HepG2 (cell line): Measurements from ENCODE around the gene LIMS2. TPM values are rescaled to one million over a fixed set of nuclear protein-coding genes. Genes with fewer than 3 reads are reported as not detected.

ENCODE experiments used
- EP300 ChIP-seq, 3 experiments: sonication (generic) in 1 of 3; formaldehyde crosslinking in 1 of 3; IDR thresholded peaks; 2 replicates each; pipeline versions ENCODE4 v1.5.1 to v1.6.1; 2011 to 2020; ENCODE audit warnings: low read depth in 2 of 3, low read length in 2 of 3, borderline replicate concordance in 1 of 3, improper control_type of control experiment in 1 of 3, mild to moderate bottlenecking in 1 of 3, missing genetic modification reagents in 1 of 3, moderate library complexity in 1 of 3
- HOXA7 ChIP-seq: sonication (generic); formaldehyde crosslinking; IDR thresholded peaks from 2 replicates; pipeline ENCODE4 v1.8.1; 2022; ENCODE audit warnings: mild to moderate bottlenecking, missing genetic modification reagents, moderate library complexity
- MAFG ChIP-seq: sonication (generic); formaldehyde crosslinking; IDR thresholded peaks from 2 replicates; pipeline ENCODE4 v1.5.1; 2020; ENCODE audit warnings: mild to moderate bottlenecking, missing genetic modification reagents
- NFIB ChIP-seq: sonication (generic); formaldehyde crosslinking; IDR thresholded peaks from 2 replicates; pipeline ENCODE4 v1.9.0; 2021; ENCODE audit warnings: missing genetic modification reagents, mild to moderate bottlenecking, borderline replicate concordance
- RXRB ChIP-seq: IDR thresholded peaks from 2 replicates; pipeline ENCODE4 v1.6.1; 2016; ENCODE audit warnings: borderline replicate concordance, missing genetic modification reagents, missing compliant biosample characterization
- SRSF9 ChIP-seq: fragments of 200-400 bp; formaldehyde crosslinking; IDR thresholded peaks from 2 replicates; pipeline ENCODE4 v1.6.1; 2018; ENCODE audit warnings: borderline replicate concordance, mild to moderate bottlenecking, low read depth, low read length; ENCODE audit not compliant: insufficient read depth, poor library complexity, severe bottlenecking
- ZKSCAN1 ChIP-seq: fragments of 150-350 bp; IDR thresholded peaks from 2 replicates; pipeline ENCODE4 v1.6.1; 2014; ENCODE audit warnings: low read length
- ZNF230 ChIP-seq: sonication (generic); formaldehyde crosslinking; IDR thresholded peaks from 2 replicates; pipeline ENCODE4 v1.4.0; 2020; ENCODE audit warnings: mild to moderate bottlenecking, missing genetic modification reagents
- ZNF781 ChIP-seq: sonication (generic); formaldehyde crosslinking; IDR thresholded peaks from 2 replicates; pipeline ENCODE4 v1.5.1; 2020; ENCODE audit warnings: borderline replicate concordance, mild to moderate bottlenecking, missing genetic modification reagents; ENCODE audit errors: not compliant biosample characterization
- ZNF850 ChIP-seq: sonication (generic); formaldehyde crosslinking; conservative IDR thresholded peaks from 2 replicates; pipeline ENCODE4 v1.9.0; 2021; ENCODE audit warnings: mild to moderate bottlenecking, missing genetic modification reagents
- polyA plus RNA-seq, 8 experiments: library from polyadenylated mRNA; depleted of rRNA in 3 of 8; stranded (reverse) in 7 of 8; unstranded in 1 of 8; fragments of >200 nt; fragmentation: Illumina TruSeq in 4 of 8; extraction: Trizol in 4 of 8; gene quantifications; 2 replicates each; pipeline versions ENCODE4 v1.2.1 to v1.2.3, GENCODE V29; 2011 to 2016; ENCODE audit warnings: low read depth in 4 of 8, missing spikeins in 1 of 8, mixed read lengths in 1 of 8; ENCODE audit not compliant: insufficient read depth in 1 of 8
- total RNA-seq, 5 experiments: library from RNA; depleted of rRNA; stranded (reverse); fragments of >200 nt; fragmentation: Illumina TruSeq; extraction: Trizol; gene quantifications; 2 replicates each; pipeline ENCODE4 v1.2.3, GENCODE V29; 2016; ENCODE audit warnings: low read depth in 1 of 5
- TF ChIP-seq, protein P1 (sequence below), 2 experiments: sonication (generic) in 1 of 2; formaldehyde crosslinking in 1 of 2; IDR thresholded peaks; 2 replicates each; pipeline versions ENCODE4 v1.4.0 to v1.6.1; 2016 to 2020; ENCODE audit warnings: borderline replicate concordance in 1 of 2, low read depth in 1 of 2, mild to moderate bottlenecking in 1 of 2, missing genetic modification reagents in 1 of 2
- TF ChIP-seq, protein P2 (sequence below): sonication (generic); formaldehyde crosslinking; conservative IDR thresholded peaks from 2 replicates; pipeline ENCODE4 v1.4.0; 2020; ENCODE audit warnings: missing genetic modification reagents
- TF ChIP-seq, protein P3 (sequence below): sonication (generic); formaldehyde crosslinking; IDR thresholded peaks from 2 replicates; pipeline ENCODE4 v1.4.0; 2020; ENCODE audit warnings: missing genetic modification reagents
- TF ChIP-seq, protein P4 (sequence below): sonication (generic); formaldehyde crosslinking; IDR thresholded peaks from 2 replicates; pipeline ENCODE4 v1.4.0; 2020; ENCODE audit warnings: missing genetic modification reagents, borderline replicate concordance
- TF ChIP-seq, protein P5 (sequence below): sonication (generic); formaldehyde crosslinking; IDR thresholded peaks from 2 replicates; pipeline ENCODE4 v1.4.0; 2020; ENCODE audit warnings: missing genetic modification reagents

Gene LIMS2
- total and polyA plus RNA-seq, 2 of the 13 experiments (the other 11 are each of a cell fraction or from before 2014, with no cell fraction given) = 1.0 to 1.9 TPM

DNA sequence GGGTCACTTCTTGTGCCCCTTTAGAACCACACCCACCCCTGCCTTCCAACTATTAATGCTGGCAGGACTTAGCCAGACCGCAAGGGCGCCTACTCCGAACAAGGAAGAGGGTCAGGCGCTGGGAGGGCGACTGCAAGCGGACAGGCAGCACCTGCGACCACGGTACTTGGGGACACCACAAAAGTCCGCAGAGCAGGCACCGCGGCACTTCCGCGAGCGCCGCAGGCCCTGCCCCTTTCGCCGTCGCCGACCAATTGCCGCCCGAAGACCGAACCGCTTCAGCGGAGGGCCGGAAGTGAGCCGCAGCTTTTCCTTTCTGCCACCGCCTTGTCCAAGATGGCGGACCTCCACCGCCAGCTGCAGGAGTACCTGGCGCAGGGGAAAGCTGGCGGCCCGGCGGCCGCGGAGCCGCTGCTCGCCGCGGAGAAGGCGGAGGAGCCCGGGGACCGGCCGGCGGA, 25.9 kb upstream of the LIMS2 start, which contains the start of gene SFT2D3 (continued):
- TF ChIP-seq, protein P1, sequence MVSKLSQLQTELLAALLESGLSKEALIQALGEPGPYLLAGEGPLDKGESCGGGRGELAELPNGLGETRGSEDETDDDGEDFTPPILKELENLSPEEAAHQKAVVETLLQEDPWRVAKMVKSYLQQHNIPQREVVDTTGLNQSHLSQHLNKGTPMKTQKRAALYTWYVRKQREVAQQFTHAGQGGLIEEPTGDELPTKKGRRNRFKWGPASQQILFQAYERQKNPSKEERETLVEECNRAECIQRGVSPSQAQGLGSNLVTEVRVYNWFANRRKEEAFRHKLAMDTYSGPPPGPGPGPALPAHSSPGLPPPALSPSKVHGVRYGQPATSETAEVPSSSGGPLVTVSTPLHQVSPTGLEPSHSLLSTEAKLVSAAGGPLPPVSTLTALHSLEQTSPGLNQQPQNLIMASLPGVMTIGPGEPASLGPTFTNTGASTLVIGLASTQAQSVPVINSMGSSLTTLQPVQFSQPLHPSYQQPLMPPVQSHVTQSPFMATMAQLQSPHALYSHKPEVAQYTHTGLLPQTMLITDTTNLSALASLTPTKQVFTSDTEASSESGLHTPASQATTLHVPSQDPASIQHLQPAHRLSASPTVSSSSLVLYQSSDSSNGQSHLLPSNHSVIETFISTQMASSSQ (IDR thresholded peaks at IDR 0.05; ENCODE audit: low read depth) = no peak
- TF ChIP-seq, protein P1 (CRISPR knock-in tag; IDR thresholded peaks at IDR 0.05; ENCODE audit: borderline replicate concordance) = peak; percentile 35; the same call in 1 of the 2 replicates
- TF ChIP-seq ZKSCAN1 = no peak
- no peak for TF ChIP-seq ZNF781 (CRISPR knock-in tag)
- TF ChIP-seq SRSF9 = no peak
- TF ChIP-seq ZNF230 (CRISPR knock-in tag) = peak; percentile 69; the same call in 1 of the 2 replicates
- TF ChIP-seq MAFG = no peak
- no peak for TF ChIP-seq NFIB (CRISPR knock-in tag)
- TF ChIP-seq, protein P2, sequence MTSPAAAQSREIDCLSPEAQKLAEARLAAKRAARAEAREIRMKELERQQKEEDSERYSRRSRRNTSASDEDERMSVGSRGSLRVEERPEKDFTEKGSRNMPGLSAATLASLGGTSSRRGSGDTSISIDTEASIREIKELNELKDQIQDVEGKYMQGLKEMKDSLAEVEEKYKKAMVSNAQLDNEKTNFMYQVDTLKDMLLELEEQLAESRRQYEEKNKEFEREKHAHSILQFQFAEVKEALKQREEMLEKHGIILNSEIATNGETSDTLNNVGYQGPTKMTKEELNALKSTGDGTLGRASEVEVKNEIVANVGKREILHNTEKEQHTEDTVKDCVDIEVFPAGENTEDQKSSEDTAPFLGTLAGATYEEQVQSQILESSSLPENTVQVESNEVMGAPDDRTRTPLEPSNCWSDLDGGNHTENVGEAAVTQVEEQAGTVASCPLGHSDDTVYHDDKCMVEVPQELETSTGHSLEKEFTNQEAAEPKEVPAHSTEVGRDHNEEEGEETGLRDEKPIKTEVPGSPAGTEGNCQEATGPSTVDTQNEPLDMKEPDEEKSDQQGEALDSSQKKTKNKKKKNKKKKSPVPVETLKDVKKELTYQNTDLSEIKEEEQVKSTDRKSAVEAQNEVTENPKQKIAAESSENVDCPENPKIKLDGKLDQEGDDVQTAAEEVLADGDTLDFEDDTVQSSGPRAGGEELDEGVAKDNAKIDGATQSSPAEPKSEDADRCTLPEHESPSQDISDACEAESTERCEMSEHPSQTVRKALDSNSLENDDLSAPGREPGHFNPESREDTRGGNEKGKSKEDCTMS = no peak
- no peak for TF ChIP-seq HOXA7 (CRISPR knock-in tag)
- peak; percentile 59; the same call in 1 of the 2 replicates for TF ChIP-seq RXRB (CRISPR knock-in tag)
- TF ChIP-seq, protein P3, sequence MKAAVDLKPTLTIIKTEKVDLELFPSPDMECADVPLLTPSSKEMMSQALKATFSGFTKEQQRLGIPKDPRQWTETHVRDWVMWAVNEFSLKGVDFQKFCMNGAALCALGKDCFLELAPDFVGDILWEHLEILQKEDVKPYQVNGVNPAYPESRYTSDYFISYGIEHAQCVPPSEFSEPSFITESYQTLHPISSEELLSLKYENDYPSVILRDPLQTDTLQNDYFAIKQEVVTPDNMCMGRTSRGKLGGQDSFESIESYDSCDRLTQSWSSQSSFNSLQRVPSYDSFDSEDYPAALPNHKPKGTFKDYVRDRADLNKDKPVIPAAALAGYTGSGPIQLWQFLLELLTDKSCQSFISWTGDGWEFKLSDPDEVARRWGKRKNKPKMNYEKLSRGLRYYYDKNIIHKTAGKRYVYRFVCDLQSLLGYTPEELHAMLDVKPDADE (CRISPR knock-in tag) = no peak; the same call in 1 of the 2 replicates
- no peak; a peak in 1 of 4 replicates for TF ChIP-seq EP300 (IDR thresholded peaks at IDR 0.05; ENCODE audit: low read depth in 2 of 2, low read length in 2 of 2)
- peak; percentile 37; the same call in 1 of the 2 replicates for TF ChIP-seq EP300 (CRISPR knock-in tag; IDR thresholded peaks at IDR 0.05; ENCODE audit: borderline replicate concordance)
- no peak for TF ChIP-seq ZNF850 (CRISPR knock-in tag)
- TF ChIP-seq, protein P4, sequence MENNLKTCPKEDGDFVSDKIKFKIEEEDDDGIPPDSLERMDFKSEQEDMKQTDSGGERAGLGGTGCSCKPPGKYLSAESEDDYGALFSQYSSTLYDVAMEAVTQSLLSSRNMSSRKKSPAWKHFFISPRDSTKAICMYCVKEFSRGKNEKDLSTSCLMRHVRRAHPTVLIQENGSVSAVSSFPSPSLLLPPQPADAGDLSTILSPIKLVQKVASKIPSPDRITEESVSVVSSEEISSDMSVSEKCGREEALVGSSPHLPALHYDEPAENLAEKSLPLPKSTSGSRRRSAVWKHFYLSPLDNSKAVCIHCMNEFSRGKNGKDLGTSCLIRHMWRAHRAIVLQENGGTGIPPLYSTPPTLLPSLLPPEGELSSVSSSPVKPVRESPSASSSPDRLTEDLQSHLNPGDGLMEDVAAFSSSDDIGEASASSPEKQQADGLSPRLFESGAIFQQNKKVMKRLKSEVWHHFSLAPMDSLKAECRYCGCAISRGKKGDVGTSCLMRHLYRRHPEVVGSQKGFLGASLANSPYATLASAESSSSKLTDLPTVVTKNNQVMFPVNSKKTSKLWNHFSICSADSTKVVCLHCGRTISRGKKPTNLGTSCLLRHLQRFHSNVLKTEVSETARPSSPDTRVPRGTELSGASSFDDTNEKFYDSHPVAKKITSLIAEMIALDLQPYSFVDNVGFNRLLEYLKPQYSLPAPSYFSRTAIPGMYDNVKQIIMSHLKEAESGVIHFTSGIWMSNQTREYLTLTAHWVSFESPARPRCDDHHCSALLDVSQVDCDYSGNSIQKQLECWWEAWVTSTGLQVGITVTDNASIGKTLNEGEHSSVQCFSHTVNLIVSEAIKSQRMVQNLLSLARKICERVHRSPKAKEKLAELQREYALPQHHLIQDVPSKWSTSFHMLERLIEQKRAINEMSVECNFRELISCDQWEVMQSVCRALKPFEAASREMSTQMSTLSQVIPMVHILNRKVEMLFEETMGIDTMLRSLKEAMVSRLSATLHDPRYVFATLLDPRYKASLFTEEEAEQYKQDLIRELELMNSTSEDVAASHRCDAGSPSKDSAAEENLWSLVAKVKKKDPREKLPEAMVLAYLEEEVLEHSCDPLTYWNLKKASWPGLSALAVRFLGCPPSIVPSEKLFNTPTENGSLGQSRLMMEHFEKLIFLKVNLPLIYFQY (CRISPR knock-in tag) = peak; percentile 73; the same call in 1 of the 2 replicates
- TF ChIP-seq, protein P5, sequence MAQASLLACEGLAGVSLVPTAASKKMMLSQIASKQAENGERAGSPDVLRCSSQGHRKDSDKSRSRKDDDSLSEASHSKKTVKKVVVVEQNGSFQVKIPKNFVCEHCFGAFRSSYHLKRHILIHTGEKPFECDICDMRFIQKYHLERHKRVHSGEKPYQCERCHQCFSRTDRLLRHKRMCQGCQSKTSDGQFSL (CRISPR knock-in tag) = no peak; the same call in 1 of the 2 replicates
